SH-SY5Y (cell line): ENCODE data around the gene ANO4.

Source experiments
- GATA2 ChIP-seq: IDR thresholded peaks from 2 replicates; pipeline ENCODE4 v1.6.1; 2011; ENCODE audit warnings: mild to moderate bottlenecking, low read depth, low read length
- GATA3 ChIP-seq: IDR thresholded peaks from 2 replicates; pipeline ENCODE4 v1.6.1; 2011; ENCODE audit warnings: low read depth, mild to moderate bottlenecking, low read length, moderate library complexity

DNA sequence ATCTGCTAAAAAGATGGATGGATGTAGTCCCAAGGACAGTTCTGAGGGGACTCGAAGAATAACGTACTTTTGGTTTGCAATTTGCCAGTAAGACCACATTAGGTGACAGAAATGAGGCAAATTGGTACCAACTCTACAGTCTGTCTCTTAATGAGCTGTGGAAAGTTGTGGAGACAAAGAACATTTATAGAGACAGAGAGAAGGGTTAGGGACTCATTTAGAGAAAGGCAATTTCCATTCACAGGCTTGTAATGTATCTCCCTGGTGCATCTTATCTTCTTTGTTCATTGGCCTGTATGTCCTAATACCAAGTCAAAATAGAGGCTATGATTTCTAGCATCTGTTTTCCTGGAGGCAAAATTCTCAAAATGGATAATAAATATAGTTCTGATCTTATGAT, 177.5 kb downstream of the ANO4 start:
- TF ChIP-seq GATA2 (no peak), GATA3 (no peak)
